GM19238 (cell line): ENCODE data around the gene SYNPO.

Experiments
- DNase-seq: peaks from one replicate; pipeline ENCODE4 v3.0.0; 2011; ENCODE audit warnings: low spot score; ENCODE audit not compliant: insufficient read length

Gene SYNPO

DNA sequence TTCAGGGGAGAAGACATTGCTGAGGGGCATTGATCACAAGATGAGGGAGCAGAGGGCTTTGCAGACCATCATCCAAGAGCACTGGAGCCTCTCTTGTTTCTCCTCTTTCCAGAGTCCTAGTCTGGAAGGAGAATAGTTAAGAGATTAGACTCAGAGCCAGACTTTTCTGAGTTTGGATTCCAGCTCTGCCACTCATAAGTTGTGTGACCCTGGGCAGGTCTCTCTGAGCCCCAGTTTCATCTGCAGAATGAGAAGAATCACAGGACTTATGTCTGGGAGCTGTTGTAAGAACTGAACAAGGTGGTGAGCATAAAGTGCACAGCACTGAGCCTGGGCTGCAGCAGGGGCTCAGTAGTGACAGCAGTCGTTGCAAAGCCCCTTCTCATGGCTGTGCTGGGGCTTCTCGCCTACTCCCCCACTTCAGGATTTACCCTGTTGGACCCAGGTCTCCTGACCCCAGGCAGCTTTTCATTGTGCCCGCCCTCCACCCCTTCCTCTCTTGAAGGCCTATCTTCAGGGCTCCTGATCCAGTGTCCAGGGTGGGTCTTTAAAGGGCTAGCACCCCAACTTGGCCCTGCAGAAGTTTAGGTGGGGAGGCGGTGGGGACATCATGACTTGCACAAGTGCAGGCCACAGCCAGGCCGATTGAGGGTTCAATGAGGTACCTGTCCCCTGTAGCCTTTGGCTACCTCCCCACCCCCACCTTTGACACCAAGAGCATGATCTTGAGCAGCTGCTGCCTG lies 1.5 kb downstream of the SYNPO start:
- no peak for DNase-seq

DNA sequence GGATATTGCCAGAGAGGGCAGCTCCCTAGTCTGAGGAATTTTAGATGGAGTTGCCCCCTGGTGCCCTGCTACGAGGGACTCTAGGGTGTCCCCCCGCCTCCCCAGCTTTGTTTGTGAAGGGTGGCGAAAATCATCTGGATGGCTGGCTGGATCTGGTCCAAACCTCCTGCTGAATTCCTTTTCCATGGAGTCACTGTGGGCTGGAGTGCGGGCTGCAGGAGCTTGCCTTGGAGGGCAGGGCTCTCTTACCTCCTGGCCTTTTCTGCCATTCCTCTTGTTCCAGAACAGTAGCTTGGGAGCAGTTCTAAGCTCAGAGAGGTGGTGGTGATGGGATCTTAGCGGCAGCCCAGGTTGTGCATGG lies 2.1 kb downstream of the SYNPO start:
- no peak for DNase-seq

DNA sequence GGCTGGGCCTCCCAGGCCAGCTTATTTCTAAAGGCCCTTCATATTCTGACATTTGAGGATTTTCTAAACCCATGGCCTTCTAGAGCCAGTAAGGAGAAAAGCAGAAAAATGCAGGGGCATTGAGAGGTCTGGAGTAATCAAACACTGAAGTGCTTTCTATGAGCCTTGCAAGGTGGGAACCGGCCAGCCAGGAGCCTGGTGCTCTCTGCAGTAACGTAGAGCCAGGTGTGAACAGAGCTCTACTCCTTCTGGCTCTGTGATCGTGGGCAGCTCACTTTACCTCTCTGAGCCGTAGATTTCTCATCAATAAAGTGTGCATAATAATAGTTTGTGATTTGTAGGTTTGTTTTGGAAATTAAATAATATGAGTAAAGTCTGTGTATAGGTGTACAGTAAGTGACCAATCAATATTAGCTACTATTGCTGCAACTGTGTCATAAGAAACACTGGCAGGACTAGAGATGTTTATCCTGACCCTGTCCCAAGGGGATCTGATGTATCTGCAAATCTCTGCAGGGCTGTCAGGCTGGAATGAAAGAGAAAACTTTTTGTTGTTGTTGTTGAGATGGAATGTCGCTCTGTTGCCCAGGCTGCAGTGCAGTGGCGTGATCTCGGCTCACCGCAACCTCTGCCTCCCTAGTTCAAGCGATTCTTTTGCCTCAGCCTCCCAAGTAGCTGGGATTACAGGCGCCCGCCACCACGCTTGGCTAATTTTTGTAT lies 2.7 kb downstream of the SYNPO start:
- no peak for DNase-seq

DNA sequence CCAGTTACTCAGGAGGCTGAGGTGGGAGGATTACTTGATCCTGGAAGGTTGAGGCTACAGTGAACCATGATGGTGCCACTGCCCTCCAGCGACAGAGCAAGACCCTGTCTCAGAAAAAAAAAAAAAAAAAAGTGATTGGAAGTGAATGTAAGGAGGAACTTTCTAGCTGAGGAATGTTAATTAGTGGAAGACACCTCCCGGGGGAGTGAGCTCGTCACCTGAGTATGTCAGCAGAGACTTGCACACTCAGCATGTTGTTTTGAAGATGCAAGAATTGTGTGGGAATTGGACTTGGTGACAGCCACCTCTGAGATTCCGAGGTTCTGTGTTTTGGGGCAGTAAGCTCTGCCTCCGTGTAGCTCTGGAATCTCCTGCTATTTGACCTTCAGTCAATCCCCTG lies 3.6 kb downstream of the SYNPO start:
- no peak for DNase-seq

DNA sequence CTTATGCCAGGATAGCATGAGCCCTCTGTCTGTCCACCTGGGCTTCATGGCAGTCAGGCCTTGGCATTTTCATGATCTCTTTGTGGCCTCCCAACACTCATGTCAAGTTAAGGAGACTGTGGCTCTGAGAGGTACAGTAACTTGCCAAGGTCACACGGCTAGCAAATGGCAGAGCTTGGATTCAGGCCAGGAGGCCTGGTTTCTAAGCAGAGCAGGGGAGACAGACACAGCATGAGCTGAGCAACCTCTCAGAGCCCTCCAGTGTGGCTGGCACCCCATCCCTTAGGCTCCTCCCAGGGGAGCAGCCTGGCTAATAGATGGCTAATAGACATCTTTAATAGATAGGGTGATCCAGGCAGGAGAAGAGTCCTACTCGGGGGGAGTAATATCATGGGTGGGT lies 4.1 kb downstream of the SYNPO start:
- DNase-seq, result no peak

DNA sequence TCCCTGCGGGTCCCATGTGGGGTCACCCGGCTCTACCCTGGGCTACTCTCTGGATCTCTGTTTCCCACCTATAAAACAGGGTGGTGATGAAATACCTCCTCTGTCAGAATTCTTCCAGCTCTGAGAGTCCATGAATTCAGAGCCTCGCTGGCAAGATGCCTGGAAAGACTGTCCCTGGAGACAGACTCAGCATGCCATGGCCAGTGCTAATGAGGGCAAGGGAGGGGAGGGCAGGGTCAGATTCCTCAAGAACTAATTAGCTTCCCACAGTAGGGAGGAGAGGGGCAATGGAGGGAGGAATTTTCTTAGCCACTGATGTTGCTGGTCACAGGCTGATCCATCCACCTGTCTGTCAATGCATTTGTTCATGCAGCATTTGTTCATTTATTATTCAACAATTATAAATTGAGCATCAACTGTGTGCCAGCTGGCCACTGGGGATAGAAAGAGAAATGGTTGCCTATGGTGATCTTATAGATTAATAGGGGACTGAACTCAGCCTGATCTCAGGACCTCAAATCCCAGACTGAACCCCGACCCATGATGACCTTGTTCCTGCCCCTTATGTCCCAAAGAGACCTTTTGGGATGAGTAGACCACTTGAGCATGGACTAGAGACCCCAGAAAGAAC lies 4.7 kb downstream of the SYNPO start:
- no peak for DNase-seq

DNA sequence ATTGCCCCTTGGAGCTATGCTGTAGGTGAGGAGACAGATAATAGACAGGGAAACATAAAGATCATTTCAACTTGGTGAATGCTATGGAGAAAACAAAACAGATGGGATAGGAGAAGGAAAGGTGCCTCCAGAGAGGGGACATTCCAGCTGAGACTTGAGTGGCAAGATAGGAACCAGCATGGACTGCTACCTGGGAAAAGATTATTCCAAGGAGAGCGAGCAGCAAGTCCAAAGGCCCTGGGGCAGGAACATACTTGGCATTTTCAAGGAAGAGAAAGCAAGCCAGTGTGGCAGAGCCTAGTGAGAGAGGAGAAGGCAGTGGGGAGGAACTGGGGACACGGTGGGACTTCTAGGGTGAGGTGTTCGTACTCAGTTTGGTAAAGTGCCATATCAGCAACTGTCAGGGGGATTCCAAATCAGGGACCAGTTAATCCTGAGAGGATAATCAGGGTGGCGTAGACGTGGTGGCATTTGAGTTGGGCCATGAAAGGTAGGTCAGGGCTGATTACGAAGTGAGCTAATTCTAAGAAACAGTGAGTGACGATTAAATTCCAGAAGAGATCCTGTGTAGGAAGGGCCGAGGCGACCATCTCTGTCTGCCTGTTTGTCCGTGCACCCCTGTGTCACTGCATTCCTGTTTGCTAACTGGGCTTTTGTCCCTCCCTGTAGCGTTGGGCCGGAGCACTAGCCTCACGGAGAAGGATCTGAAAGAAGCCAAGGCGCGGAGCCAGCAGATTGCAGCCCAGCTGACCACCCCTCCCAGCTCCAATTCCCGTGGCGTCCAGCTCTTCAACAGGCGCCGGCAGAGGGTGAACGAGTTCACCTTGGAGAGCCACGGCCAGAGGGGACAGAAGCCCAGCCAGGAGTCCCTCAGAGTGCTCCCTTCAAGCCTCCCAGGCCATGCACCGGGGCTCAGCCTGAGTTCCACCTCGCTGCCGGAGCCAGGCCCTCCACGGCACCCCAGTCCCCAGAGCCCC lies 7.1 kb downstream of the SYNPO start:
- DNase-seq, result no peak

DNA sequence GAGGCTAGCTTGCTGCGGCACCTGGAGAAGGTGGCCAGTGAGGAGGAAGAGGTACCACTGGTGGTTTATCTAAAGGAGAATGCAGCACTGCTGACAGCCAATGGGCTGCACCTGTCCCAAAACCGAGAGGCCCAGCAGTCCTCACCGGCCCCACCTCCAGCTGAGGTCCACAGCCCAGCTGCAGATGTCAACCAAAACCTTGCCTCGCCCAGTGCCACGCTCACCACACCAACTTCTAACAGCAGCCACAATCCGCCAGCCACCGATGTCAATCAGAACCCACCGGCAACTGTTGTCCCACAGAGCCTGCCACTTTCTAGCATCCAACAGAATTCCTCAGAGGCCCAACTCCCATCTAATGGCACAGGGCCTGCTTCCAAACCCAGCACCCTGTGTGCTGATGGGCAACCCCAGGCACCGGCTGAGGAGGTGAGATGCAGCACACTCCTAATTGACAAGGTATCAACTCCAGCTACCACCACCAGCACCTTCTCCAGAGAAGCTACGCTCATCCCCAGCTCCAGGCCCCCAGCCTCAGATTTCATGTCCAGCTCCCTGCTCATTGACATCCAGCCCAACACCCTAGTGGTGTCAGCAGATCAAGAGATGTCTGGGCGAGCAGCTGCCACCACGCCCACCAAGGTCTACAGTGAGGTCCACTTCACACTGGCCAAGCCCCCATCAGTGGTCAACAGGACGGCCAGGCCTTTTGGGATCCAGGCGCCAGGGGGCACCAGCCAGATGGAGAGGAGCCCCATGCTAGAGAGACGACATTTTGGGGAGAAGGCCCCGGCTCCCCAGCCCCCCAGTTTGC lies 8.0 kb downstream of the SYNPO start:
- DNase-seq, result no peak

DNA sequence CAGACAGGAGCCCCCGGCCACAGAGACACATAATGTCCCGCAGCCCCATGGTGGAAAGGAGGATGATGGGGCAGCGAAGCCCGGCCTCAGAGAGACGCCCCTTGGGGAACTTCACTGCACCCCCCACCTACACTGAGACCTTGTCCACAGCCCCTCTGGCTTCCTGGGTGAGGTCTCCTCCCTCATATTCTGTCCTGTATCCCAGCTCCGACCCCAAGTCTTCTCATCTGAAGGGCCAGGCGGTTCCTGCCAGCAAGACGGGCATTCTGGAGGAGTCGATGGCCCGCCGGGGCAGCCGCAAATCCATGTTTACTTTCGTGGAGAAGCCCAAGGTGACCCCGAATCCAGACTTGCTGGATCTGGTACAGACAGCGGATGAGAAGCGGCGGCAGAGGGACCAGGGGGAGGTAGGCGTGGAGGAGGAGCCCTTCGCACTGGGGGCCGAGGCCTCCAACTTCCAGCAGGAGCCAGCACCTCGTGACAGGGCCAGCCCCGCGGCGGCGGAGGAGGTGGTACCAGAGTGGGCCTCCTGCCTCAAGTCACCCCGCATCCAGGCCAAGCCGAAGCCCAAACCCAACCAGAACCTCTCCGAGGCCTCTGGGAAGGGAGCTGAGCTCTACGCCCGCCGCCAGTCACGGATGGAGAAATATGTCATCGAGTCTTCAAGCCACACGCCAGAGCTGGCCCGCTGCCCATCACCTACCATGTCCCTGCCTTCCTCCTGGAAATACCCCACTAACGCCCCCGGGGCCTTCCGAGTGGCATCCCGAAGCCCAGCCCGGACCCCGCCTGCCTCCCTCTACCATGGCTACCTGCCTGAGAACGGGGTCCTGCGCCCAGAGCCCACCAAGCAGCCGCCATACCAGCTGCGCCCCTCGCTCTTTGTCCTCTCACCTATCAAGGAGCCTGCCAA lies 8.9 kb downstream of the SYNPO start:
- DNase-seq, result no peak

DNA sequence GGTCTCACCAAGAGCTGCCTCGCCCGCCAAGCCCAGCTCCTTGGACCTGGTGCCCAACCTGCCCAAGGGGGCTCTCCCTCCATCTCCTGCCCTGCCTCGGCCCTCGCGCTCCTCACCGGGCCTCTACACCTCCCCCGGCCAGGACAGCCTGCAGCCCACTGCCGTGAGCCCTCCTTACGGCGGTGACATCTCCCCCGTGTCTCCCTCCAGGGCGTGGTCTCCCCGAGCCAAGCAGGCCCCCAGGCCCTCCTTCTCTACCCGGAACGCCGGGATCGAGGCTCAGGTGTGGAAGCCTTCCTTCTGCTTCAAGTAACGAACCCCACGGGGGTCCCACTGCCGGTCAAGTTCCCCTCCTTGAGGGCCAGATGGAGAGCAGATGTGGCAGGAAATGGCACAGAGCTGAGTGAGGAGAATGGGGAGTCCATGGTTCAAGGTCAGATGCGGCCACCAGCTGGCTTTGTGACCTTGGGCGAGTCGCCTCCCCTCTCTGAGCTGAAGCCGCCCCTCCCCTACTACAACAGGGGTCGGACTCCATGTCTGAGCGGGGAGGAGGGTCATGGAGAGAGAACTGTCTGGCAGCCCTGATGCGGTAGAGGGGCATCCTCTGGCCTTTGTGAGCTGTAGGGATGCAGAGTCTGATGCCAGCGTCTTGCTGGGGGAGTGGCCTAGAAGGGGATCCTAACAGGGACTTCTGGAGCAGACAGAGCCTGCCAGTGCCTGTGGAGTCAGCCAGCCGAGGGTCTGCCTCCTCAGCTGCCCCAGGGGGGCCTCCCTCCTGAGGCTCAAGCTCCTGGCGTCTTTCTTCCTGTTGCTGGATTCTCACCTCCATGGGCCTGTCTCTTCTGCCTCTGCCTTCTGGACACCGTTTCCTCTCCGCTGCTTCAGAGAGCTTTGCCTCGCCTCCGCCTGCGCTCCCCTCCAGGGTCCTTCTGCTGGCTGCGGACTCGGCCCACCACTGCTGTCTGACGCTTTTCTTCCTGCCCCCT lies 9.9 kb downstream of the SYNPO start:
- no peak for DNase-seq

DNA sequence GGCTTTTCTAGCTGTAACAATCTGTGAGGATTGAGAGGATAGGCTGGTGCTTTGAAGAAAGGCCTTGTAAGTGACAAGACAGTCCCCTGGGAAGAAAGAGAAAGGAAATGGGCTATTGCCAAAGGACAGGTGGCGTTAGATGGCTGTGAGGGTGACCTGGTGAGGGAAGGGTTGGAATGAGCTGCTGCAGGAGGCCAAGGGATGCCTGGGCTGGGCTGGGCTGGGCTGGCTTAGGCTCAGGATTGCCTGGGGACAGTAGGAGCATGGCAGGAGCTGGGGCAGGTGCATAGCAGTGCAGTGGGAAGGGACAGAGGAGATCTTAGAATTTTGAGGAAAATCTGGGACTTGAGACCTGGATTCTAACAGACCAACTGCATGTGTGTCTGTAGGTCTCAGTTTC lies 10.9 kb downstream of the SYNPO start:
- DNase-seq, result no peak

DNA sequence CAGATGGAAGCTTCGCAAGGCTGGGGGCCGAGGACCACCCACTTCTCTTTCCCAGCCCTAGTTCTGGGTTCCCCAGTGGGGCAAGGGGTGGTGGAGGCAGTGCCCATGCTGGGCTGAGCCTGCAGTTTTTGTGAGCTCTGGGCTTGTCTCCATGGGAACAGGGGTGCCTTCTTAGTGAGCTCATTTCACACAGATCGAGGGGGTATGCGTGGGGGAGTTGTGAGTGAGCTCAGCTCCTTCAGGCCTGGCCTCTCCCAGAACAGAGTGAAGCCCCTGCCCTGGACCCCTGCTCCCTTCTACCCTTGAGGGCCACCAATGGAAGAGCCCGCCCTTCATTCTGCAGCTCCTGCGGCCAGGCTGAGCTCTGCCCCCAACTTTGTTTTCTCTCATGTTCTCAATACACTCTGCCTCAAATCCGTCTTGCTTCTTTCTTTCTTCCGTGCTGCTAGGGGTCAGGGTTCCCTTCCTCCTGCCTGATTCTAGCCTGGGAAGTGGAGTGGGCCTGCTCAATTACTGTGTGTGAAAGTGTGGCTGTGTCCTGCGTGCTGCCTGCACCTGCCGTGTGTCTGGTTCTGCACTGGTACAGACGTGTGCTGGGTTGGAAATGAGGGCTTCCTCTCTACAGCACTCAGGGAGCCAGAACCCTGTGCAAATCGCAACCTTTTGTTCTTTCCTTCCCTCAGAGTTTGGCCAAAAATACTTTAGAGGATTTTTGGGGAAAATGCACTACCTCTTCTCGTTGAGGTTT lies 11.6 kb downstream of the SYNPO start:
- DNase-seq, result no peak

DNA sequence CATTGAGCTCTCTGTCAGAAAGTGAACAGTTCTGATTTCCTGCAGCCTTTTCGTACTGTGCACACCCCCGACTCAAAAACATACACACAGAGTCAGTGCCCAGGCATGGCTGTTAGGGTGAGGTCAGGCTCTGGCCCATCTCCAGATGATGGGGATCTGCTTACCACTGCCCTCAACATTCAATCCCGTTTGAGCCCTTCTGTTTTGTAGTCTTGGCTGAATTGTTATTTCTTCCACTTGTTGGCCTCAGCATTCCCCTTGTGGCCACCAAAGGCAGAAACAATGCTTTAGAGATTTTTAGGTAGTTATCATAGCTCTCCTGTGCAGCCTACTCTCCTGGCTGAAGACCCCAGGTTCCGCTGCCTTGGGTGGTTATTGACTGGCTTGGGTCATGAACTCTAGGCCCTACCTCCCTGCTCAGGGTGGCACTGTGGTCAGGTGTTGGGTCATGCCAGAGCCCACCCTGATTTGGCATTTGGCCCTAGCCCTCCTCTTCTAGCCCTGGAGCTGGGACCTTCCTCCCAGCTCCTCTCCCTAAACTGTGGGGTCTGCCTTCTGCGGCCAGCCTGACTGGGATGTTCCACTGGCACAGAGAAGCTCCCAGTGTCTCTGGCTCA lies 12.8 kb downstream of the SYNPO start:
- no peak for DNase-seq

DNA sequence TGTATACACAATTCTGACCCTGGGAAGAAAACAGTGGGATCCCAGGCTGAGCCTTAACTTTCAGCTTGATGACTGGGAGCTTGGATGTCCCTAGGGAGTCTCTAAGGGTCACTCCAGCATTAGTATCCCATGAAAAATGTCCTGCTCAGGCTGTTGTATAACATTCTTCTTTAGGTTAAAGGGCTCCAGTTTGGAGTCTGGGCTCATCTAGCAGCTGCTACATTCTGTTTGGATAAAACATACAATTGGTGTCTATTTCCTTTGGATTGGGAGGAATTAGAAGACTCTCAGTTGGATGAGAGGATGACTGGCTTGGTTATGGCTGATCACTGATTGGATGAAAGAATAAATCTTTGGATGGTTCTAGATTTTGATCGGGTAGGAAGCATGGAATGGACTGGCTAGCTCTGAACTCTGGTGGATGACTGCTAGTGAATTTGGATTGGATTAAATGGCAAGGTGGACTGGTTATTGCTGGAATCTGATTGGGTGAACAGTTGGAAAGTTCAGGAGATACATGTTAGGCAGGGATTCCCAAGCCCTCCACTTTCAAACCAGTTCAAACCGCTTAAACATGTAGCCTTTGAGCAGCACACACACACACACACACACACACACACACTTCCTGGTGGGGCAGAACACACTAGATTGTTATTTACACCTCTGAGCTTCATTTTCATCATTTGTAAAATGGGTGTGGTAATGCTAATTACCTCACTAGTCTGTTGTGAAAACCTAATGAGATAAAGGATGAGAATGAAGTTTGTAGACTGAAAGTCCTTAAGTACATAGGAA lies 13.5 kb downstream of the SYNPO start:
- no peak for DNase-seq

DNA sequence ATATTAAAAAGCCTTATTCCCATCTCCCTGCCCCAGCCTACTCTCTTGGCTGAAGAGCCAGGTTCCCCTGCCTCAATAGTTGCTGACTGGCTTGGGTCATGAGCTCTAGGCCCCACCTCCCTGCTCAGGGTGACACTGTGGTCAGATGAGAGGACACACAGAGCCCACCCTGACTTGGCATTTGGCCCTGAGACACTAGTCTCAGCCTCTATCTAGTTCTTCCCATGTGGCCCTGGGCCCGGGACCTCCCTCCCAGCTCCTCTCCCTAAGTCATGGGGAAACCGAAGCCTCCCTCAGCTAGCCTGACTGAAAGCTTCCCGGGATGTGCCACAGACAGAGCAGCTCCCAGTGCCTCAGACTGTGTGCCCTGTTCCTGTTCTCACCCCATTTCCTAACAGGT lies 14.8 kb downstream of the SYNPO start:
- no peak for DNase-seq
